Stimulated activated CD8-positive, alpha-beta memory T cell treated with anti-CD3 and anti-CD28 coated beads, Interleukin-4, amount 100 ng/mL, for 48 hours (primary cell): ENCODE results near the gene HCN1.

Source experiments
- DNase-seq: peaks from one replicate; pipeline ENCODE4 v3.0.0-alpha.2; 2020

Gene HCN1

GRCh38 chr5:45279109-45279508 is 417.1 kb downstream of the HCN1 start:
- no peak for DNase-seq

- no peak for DNase-seq
These were observed 418.3 kb downstream of the HCN1 start for GRCh38 chr5:45277860-45278259.

GRCh38 chr5:45274241-45274640 is 421.9 kb downstream of the HCN1 start:
- no peak for DNase-seq

DNA sequence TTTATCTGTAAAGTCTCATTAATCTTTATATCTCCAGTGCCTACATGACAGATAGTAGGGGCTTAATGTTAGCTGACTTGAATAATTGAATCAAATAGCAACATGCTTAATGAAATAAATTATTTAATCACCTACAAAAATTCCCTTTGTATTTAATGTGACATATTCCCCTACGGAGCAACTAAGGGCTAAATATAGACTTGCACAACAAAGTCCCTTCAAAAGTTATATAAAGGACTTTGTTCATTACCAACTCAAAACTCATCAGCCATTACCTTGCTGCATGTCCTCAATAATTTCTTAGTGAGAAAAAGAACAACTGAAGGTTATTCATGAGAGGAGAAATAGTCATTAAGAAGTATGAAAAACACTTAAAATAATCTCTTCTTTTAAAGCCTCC is 424.6 kb downstream of the HCN1 start:
- no peak for DNase-seq

GRCh38 chr5:45264447-45264846 is 431.7 kb downstream of the HCN1 start:
- no peak for DNase-seq

- DNase-seq, result no peak
These were observed 434.1 kb downstream of the HCN1 start for GRCh38 chr5:45262061-45262590.

DNA sequence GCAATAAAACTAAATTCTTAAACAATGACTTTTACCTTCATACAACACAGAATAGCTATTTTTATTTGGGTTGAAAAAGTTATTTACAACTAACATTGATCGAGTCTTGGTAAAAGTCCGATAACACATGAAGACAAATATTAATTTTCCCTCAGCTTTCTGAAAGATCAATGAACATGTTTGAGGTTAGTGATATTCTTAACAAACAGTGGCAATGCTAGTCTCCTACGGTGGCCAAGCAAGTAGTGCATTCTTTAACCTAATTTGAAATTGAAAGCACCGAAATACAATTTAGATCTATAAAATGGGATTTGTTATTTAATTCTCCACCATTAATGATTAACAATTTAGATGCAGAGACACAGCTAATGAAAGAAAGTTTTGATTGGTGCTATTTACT is 435.1 kb downstream of the HCN1 start:
- DNase-seq, result no peak

DNA sequence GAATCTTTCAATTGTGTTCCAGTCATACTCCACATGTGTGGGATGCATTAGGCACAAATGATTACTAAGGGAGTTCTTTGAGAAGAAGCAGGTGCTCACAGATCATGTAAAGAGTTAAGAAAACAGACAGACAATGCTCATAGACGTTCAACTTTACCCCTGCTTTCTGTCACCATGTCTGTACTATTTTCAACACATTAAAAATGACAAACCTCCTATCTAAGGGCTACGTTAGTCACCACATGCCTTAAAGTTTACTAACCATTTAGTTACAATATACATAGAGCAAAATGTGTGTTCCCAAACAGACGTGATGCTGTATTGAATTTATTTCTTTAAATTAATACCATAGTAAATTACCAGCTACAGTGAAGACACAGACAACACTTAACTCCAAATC is 435.9 kb downstream of the HCN1 start:
- DNase-seq, result no peak

- DNase-seq, result no peak
These were observed 443.2 kb downstream of the HCN1 start for GRCh38 chr5:45252978-45253377.

DNA sequence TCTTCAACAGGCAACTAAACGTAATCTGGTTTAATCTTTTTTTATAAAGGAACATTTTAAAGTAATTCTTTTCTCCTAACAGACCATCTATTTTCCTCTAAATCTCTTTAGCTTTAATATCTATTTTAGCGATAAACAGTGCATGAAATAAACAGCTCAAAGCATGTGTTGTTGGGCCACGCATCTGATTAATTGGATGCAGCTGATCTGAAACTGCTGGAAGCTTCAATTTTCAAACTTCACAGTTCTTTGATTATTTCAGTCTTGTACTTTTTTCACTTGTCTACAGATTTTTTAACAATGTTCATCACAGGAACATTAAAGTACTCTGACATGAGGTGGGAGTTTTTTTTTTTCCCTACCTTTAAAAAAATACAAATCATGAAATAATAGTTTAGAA is 443.6 kb downstream of the HCN1 start:
- DNase-seq, result no peak

DNA sequence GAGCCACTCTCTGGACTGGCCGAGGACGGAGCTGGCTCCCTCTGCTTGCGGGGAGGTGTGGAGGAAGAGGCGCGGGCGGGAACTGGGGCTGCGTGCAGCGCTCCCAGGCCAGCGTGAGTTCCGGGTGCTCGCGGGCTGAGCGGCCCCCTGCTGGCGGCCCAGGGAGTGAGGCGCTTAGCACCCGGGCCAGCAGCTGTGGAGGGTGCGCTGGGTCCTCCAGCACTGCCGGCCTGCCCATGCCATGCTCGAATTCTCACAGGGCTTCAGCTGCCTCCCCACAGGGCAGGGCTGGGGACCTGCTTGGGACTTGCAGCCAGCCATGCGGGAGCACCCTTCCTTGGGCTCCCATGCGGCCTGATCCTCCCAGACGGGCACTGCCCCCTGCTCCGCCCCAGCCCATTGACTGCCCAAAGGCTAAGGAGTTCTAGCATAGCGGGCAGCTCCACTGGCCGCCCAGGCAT is 470.6 kb downstream of the HCN1 start:
- DNase-seq, result no peak

- DNase-seq, result no peak
These were observed 490.7 kb downstream of the HCN1 start for GRCh38 chr5:45205403-45205961.
